ENCODE measurements around the gene GPR180.

- TF ChIP-seq POLR2A (IDR thresholded peaks at IDR 0.05), result no peak
- TF ChIP-seq, protein P1, sequence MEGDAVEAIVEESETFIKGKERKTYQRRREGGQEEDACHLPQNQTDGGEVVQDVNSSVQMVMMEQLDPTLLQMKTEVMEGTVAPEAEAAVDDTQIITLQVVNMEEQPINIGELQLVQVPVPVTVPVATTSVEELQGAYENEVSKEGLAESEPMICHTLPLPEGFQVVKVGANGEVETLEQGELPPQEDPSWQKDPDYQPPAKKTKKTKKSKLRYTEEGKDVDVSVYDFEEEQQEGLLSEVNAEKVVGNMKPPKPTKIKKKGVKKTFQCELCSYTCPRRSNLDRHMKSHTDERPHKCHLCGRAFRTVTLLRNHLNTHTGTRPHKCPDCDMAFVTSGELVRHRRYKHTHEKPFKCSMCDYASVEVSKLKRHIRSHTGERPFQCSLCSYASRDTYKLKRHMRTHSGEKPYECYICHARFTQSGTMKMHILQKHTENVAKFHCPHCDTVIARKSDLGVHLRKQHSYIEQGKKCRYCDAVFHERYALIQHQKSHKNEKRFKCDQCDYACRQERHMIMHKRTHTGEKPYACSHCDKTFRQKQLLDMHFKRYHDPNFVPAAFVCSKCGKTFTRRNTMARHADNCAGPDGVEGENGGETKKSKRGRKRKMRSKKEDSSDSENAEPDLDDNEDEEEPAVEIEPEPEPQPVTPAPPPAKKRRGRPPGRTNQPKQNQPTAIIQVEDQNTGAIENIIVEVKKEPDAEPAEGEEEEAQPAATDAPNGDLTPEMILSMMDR (IDR thresholded peaks at IDR 0.05), result peak in 6 of 7 experiments; percentile 27 to 48 (median 45)
Observed at GRCh38 chr13:94620286-94620896, 18.7 kb downstream of the GPR180 start.
